GM12875 (cell line): Measurements from ENCODE around the gene DTX3.
"Not testable (repeated sequence)": the region's sequence is repeated elsewhere in the genome, so short reads cannot be mapped to it uniquely, and the experiment has no call there.

Source experiments
- H3K4me3 ChIP-seq: one replicate; pipeline ENCODE4 v1.5.1; 2011; ENCODE audit warnings: low read depth, low read length, control low read depth
- CTCF ChIP-seq: IDR thresholded peaks from 2 replicates; pipeline ENCODE4 v1.5.1; 2011; ENCODE audit warnings: low read depth, mild to moderate bottlenecking, control low read depth, inconsistent platforms, low read length, moderate library complexity, borderline replicate concordance; ENCODE audit not compliant: insufficient read depth

The DTX3 gene

GRCh38 chr12:57616383-57617101, 11.9 kb downstream of the DTX3 start:
- TF ChIP-seq CTCF: no peak
- no peak overlapping the region for H3K4me3 ChIP-seq

- no peak overlapping the region for H3K4me3 ChIP-seq
- TF ChIP-seq CTCF: no peak
These were observed 13.3 kb downstream of the DTX3 start for GRCh38 chr12:57617942-57618341.

- H3K4me3 ChIP-seq: not testable (repeated sequence)
These were observed 13.8 kb downstream of the DTX3 start for GRCh38 chr12:57618431-57618830.

DNA sequence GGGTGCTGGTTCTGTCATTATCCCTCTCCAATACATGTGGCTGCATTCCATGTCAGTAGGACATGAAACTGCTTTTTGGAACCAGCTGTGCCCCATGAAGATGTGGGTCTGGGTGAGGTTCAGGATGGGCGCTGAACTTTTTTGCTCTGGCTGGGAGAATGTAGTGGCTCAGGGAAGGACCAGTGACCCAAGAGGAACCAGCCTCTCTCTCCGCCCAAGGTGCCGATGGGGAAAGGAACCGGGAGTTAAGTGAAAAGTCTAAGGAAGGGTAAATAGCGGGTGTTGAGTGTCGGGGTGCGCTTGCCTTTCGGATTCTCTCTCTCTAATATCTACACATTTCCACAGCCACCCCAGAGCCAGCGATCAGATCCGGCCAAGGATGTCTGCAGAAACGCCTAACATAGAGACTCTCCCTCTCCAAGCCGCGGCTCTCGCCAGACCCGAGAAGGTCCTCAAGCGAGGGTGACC, 14.4 kb downstream of the DTX3 start:
- H3K4me3 ChIP-seq: no peak overlapping the region
- TF ChIP-seq CTCF: no peak

DNA sequence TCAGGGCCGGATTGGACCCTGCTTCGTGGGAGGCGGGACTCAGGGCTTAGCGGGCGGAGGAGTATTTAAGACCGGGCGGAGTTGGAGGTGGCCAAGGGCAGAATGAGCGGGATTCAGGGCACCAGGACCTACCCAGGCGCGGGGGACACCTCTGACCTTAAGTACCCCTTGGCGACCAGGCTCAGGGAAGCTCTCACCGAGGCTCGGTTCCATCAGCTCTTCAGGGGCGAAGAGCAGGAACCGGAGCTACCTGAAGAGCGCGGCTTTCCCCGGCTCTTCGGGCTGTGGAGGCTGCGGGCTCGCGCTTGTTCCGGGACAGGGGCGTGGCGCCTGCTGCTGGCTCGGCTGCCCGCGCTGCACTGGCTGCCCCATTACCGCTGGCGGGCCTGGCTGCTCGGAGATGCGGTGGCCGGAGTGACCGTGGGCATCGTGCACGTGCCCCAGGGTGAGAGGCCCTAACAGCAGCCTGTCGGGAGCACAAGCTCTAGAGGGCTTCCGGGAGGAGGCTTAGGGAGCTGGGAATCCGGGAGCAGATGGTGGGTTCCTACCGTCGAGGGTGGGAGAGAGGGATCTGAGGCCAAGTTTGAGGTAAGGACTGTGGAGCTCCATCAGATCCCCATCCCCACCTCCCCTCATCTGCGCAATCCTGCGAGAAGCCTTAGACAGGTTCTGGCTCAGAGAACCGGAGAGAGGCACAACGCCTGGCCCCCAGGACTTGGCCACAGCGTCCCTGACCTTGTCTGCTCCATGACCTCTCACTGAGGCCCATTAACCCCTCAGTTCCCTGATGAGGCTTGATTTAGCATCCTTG, 15.0 kb downstream of the DTX3 start:
- TF ChIP-seq CTCF: no peak
- H3K4me3 ChIP-seq: no peak overlapping the region

GRCh38 chr12:57620245-57620935, 15.8 kb downstream of the DTX3 start:
- TF ChIP-seq CTCF: no peak
- no peak overlapping the region for H3K4me3 ChIP-seq

DNA sequence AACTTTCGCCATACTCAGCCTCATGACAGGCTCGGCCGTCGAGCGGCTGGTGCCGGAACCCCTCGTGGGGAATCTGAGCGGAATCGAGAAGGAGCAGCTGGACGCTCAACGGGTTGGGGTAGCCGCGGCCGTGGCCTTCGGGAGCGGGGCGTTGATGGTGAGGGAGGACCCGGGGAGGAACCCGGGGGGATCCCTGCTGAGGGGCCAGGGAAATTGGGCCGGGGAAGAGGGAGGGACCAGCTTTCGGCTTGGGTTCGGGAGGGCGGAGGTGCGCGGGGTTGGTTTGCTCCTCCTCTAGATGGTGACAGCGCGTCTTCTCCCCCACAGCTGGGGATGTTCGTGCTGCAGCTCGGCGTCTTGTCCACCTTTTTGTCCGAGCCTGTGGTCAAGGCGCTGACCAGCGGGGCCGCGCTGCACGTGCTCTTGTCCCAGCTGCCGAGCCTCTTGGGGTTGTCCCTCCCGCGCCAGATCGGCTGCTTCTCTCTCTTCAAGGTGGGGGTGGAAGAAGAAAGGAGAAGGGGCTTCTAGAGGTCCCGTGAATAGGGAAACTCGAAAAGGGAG, 16.4 kb downstream of the DTX3 start:
- no peak overlapping the region for H3K4me3 ChIP-seq
- no peak for TF ChIP-seq CTCF
